ENCODE results near the gene BAZ1A. TPM values are rescaled to one million over a fixed set of nuclear protein-coding genes. Genes with fewer than 3 reads are reported as not detected.

The BAZ1A gene
- total RNA-seq, 1 donor from 2014 or later: 35.9 TPM

DNA sequence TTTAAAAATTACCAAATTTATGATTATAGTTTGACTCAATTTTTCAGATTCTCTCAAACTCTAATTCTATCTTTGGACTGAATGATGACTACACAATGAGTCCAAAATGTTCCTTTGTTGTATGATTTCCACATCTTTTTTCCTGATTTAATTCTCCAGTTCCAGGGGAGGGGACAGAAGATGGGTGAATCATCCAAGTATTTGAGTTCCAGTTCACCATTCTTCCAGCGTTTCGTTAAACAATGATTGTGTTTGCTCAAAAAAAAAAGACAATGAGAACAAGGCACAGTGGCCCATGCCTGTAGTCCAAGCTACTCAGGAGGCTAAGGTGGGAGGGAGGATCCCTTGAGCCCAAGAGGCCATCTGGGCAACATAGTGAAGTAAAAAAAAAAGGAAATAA, 23.8 kb downstream of the BAZ1A start:
- DNase-seq: no peak
- Histone ChIP-seq H3K36me3 (peaks cover 26% of the 10 kb centered on the region), H3K4me3 (no peak overlapping the region), H3K9me3 (no peaks in the 10 kb centered on the region), H3K4me1 (no peaks in the 10 kb centered on the region), H3K27ac (no peak overlapping the region), H3K27me3 (no peaks in the 10 kb centered on the region)
- intact Hi-C loops (cut with DNase I): no loop called here
- TF ChIP-seq CTCF (IDR thresholded peaks at IDR 0.05): no peak
- no peak for ATAC-seq

DNA sequence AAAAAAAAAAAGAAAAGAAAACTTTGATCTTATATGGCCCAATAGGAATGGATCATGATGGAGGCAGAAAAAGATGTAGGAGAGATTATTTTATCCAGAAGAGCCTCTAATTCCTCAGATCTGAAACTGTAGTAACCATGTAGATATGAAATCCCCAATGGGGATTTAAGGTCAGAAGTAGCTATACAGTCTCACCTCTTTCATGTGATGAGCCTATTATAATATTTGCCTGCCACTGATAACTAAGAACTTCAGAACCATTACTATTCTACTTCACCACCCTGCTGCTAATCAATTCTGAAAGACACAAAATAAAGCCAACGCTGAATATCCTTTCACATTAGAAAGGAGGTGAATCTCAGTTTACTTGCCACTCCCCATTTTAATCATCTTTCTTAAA, 29.3 kb downstream of the BAZ1A start:
- intact Hi-C loops (cut with DNase I): no loop called here
- Histone ChIP-seq H3K9me3 (no peaks in the 10 kb centered on the region), H3K36me3 (peaks cover 5% of the 10 kb centered on the region), H3K4me1 (peaks cover 13% of the 10 kb centered on the region), H3K27me3 (no peaks in the 10 kb centered on the region), H3K27ac (no peak overlapping the region), H3K4me3 (no peak overlapping the region)
- DNase-seq (no peak), ATAC-seq (no peak)
- no peak for TF ChIP-seq CTCF (IDR thresholded peaks at IDR 0.05)

- peak overlapping the region; percentile 43 for H3K27ac ChIP-seq
- intact Hi-C loops (cut with DNase I): no loop called here
- H3K9me3 ChIP-seq: no peaks in the 10 kb centered on the region
- ATAC-seq (peak; percentile 44), DNase-seq (no peak)
- TF ChIP-seq CTCF (IDR thresholded peaks at IDR 0.05): no peak
- no peak overlapping the region for H3K4me3 ChIP-seq
- H3K27me3 ChIP-seq: no peaks in the 10 kb centered on the region
- peaks cover 13% of the 10 kb centered on the region for H3K4me1 ChIP-seq
- peaks cover 5% of the 10 kb centered on the region for H3K36me3 ChIP-seq
These were observed 32.1 kb downstream of the BAZ1A start for GRCh38 chr14:34843011-34843554.

DNA sequence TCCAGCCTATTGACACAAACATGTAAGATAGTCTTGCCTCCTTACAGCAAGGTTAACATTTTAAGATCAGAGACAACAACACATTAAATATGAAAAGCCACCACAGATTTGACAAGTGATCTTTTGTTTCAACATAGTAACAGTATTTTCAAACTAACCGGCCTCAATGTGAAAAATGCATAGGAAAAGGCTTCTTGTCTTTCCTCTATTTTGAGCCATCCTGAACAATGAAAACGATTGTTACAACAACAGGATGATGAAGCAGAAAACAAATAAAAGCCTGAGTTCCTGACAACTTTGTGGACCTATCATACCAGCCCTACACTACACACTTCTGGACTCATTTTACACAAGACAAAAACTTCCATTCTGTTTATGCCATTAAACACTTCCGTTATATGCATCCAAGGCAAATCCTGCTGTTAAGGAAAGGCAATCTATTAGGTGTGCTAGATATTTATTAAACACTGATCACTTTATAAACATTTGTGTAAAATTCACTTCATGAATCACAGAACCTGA, 37.3 kb downstream of the BAZ1A start:
- Histone ChIP-seq H3K4me1 (peaks cover 32% of the 10 kb centered on the region), H3K27ac (no peak overlapping the region), H3K27me3 (no peaks in the 10 kb centered on the region), H3K4me3 (no peak overlapping the region), H3K36me3 (no peaks in the 10 kb centered on the region), H3K9me3 (no peaks in the 10 kb centered on the region)
- DNase-seq: no peak
- intact Hi-C loops (cut with DNase I): no loop called here
- no peak for TF ChIP-seq CTCF (IDR thresholded peaks at IDR 0.05)
- ATAC-seq: no peak

GRCh38 chr14:34835312-34835711, 39.8 kb downstream of the BAZ1A start:
- intact Hi-C loops (cut with DNase I): no loop called here
- no peak for TF ChIP-seq CTCF (IDR thresholded peaks at IDR 0.05)
- no peaks in the 10 kb centered on the region for H3K27me3 ChIP-seq
- H3K4me1 ChIP-seq: peaks cover 28% of the 10 kb centered on the region
- peak; percentile 36 for ATAC-seq
- no peak overlapping the region for H3K27ac ChIP-seq
- no peaks in the 10 kb centered on the region for H3K36me3 ChIP-seq
- no peak for DNase-seq
- no peaks in the 10 kb centered on the region for H3K9me3 ChIP-seq
- no peak overlapping the region for H3K4me3 ChIP-seq
